ENCODE measurements around the gene POPDC2. TPM values are rescaled to one million over a fixed set of nuclear protein-coding genes. Genes with fewer than 3 reads are reported as not detected.

Gene POPDC2
- total and polyA plus RNA-seq, 2 donors from 2014 or later = 3.2 to 7.3 TPM

DNA sequence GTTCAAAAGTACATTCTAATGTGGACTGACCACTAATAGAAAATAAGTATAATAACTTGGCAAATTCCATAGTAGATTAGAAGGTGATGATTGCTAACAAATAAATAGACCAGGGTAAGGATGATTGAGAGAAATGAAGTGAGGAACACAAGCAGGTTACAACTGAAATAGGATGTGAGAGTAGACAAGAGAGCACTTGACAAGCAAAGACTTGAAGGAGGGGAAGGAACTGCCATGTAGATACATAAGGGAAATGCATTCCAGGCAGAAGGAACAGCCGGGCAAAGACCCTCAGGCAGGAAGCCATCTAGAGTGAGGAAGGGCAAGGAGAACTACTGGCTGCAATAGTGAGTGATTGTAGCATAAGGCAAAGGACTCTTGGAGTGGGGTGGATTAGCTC, 57.7 kb downstream of the POPDC2 start:
- FAIRE-seq (no peak), DNase-seq (no peak)
- peaks cover 0 to 18% (median 9%) of the 10 kb centered on the region in 3 donors for H3K4me1 ChIP-seq (ENCODE audit: control insufficient read depth in 2 of 3, insufficient read depth in 2 of 3, low read depth in 1 of 3, low read length in 3 of 3)

DNA sequence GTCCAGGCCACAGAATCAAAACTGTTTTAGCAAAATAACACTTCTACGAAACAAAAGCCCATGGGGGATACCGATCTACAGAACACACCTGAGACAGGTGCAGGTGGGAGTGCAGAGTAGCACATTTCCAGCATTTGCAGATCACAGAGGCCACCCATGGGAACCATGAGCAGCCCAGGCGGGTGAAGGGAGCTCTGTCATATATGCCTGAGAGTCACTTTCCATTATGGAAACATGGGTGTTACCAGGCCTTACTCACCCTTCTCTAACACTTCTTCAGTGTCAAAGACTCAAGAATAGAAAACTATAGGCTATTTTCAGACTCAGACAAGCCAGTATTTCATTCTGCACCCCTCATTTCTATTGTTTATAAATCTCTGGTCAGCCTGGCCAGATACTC, 59.2 kb downstream of the POPDC2 start:
- Histone ChIP-seq H3K27me3 (ENCODE audit: control insufficient read depth, insufficient read depth, low read length) (no peaks in the 10 kb centered on the region), H3K4me3 (ENCODE audit: low read length in 3 of 3) (no peak overlapping the region), H3K9ac (ENCODE audit: low read length in 3 of 3) (no peak overlapping the region), H3K36me3 (ENCODE audit: control insufficient read depth in 2 of 3, insufficient read depth in 3 of 3, low read length in 3 of 3) (no peaks in the 10 kb centered on the region), H3K9me3 (ENCODE audit: control insufficient read depth in 2 of 3, insufficient read depth in 1 of 3, low read length in 3 of 3) (no peaks in the 10 kb centered on the region), H3K4me1 (ENCODE audit: control insufficient read depth in 2 of 3, insufficient read depth in 2 of 3, low read depth in 1 of 3, low read length in 3 of 3) (peaks cover 0 to 23% (median 14%) of the 10 kb centered on the region in 3 donors), H3K27ac (ENCODE audit: low read depth in 2 of 2, low read length in 2 of 2) (no peak overlapping the region)
- FAIRE-seq (no peak), DNase-seq (no peak)
- intact Hi-C loops (cut with DNase I) = no loop called here
- TF ChIP-seq, protein P1, sequence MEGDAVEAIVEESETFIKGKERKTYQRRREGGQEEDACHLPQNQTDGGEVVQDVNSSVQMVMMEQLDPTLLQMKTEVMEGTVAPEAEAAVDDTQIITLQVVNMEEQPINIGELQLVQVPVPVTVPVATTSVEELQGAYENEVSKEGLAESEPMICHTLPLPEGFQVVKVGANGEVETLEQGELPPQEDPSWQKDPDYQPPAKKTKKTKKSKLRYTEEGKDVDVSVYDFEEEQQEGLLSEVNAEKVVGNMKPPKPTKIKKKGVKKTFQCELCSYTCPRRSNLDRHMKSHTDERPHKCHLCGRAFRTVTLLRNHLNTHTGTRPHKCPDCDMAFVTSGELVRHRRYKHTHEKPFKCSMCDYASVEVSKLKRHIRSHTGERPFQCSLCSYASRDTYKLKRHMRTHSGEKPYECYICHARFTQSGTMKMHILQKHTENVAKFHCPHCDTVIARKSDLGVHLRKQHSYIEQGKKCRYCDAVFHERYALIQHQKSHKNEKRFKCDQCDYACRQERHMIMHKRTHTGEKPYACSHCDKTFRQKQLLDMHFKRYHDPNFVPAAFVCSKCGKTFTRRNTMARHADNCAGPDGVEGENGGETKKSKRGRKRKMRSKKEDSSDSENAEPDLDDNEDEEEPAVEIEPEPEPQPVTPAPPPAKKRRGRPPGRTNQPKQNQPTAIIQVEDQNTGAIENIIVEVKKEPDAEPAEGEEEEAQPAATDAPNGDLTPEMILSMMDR (IDR thresholded peaks at IDR 0.05; ENCODE audit: borderline replicate concordance, extremely low read depth, insufficient read depth) = no peak

More for the DNA sequence above, 57.7 kb downstream of the POPDC2 start:
- Histone ChIP-seq H3K9ac (ENCODE audit: low read length in 3 of 3) (no peak overlapping the region), H3K9me3 (ENCODE audit: control insufficient read depth in 2 of 3, insufficient read depth in 1 of 3, low read length in 3 of 3) (no peaks in the 10 kb centered on the region), H3K27ac (ENCODE audit: low read depth in 2 of 2, low read length in 2 of 2) (peak overlapping the region in 1 of 2 donors; percentile 1), H3K4me3 (ENCODE audit: low read length in 3 of 3) (no peak overlapping the region), H3K27me3 (ENCODE audit: control insufficient read depth, insufficient read depth, low read length) (no peaks in the 10 kb centered on the region), H3K36me3 (ENCODE audit: control insufficient read depth in 2 of 3, insufficient read depth in 3 of 3, low read length in 3 of 3) (no peaks in the 10 kb centered on the region)
- TF ChIP-seq, protein P1 (IDR thresholded peaks at IDR 0.05; ENCODE audit: borderline replicate concordance, extremely low read depth, insufficient read depth) = no peak
- intact Hi-C loops (cut with DNase I) = no loop called here

- FAIRE-seq = no peak
- Histone ChIP-seq H3K9ac (ENCODE audit: low read length in 3 of 3) (no peak overlapping the region), H3K27ac (ENCODE audit: low read depth in 2 of 2, low read length in 2 of 2) (no peak overlapping the region), H3K36me3 (ENCODE audit: control insufficient read depth in 2 of 3, insufficient read depth in 3 of 3, low read length in 3 of 3) (no peaks in the 10 kb centered on the region), H3K4me3 (ENCODE audit: low read length in 3 of 3) (no peak overlapping the region), H3K27me3 (ENCODE audit: control insufficient read depth, insufficient read depth, low read length) (no peaks in the 10 kb centered on the region), H3K9me3 (ENCODE audit: control insufficient read depth in 2 of 3, insufficient read depth in 1 of 3, low read length in 3 of 3) (no peaks in the 10 kb centered on the region), H3K4me1 (ENCODE audit: control insufficient read depth in 2 of 3, insufficient read depth in 2 of 3, low read depth in 1 of 3, low read length in 3 of 3) (peaks cover 0 to 23% (median 16%) of the 10 kb centered on the region in 3 donors)
- no peak for DNase-seq
- TF ChIP-seq, protein P1 (IDR thresholded peaks at IDR 0.05; ENCODE audit: borderline replicate concordance, extremely low read depth, insufficient read depth) = no peak
- intact Hi-C loops (cut with DNase I) = no loop called here
Measured at GRCh38 chr3:119600732-119601131, 59.7 kb downstream of the POPDC2 start.

Data from kidney (tissue), 14 donors.